Daoy (cell line): ENCODE results near the gene CFAP58. TPM values are rescaled to one million over a fixed set of nuclear protein-coding genes. Genes with fewer than 3 reads are reported as not detected.
A peak's percentile ranks its signal among the peaks of the same experiment; 100 is the strongest.
"Not testable (repeated sequence)": the region's sequence is repeated elsewhere in the genome, so short reads cannot be mapped to it uniquely, and the experiment has no call there.

Experiments
- DNase-seq: peaks from one replicate; pipeline ENCODE4 v3.0.0-alpha.2; 2015; ENCODE audit warnings: low read depth
- total RNA-seq: library from RNA; depleted of rRNA; stranded (reverse); fragments of >200 nt; shearing (Covaris generic); gene quantifications from 2 replicates; pipeline ENCODE4 v1.2.3, GENCODE V29; 2014

CFAP58 gene
- total RNA-seq, 1 experiment from 2014 or later, result 0.06 TPM

GRCh38 chr10:104433669-104434068, 80.0 kb downstream of the CFAP58 start:
- DNase-seq, result no peak

- no peak for DNase-seq
Observed at GRCh38 chr10:104434601-104435000, 81.0 kb downstream of the CFAP58 start.

GRCh38 chr10:104435822-104436221, 82.2 kb downstream of the CFAP58 start:
- DNase-seq, result peak; percentile 7

DNA sequence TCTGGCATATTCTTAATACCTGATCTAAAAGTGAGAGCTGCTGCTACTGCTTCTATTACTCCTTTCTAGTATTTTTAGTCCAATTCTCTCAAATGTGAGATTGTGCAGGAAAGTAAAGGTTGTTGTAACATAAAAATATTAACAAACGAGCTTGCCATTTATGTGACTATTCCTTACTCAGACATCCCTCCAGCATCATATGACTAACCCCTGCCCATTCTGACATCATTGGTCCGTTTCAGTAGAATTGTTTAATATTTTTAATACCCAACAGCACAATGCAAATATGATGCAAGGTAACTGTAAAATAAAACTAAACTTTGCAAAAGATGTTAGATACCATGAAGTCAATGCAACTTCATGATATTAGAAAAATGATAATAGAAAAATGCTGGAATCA, 83.6 kb downstream of the CFAP58 start:
- DNase-seq, result no peak

DNA sequence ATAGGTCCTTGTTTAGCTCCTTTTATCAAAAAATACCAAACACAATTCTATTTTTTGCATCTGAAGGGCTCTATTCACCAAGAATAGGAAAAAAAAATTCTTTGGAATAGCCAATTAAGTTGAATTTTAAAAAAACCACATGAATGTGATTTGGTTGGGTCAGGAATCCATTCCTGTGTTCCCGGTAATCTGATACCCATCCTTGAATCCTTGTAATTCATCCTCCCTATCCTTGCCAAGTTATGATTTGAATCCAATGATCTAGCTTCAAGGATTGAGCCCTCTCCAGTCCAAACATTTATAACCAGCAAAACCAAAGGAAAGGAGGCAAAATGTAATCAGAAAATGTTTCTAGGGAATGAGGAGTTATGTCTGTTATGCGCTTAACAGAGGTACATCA, 86.6 kb downstream of the CFAP58 start:
- DNase-seq, result no peak

- DNase-seq, result peak; percentile 30
Observed at GRCh38 chr10:104441329-104442000, 87.8 kb downstream of the CFAP58 start.

GRCh38 chr10:104445359-104445758, 91.7 kb downstream of the CFAP58 start:
- peak; percentile 47 for DNase-seq

- DNase-seq, result no peak
Observed at GRCh38 chr10:104446151-104446550, 92.5 kb downstream of the CFAP58 start.

- no peak for DNase-seq
Observed at GRCh38 chr10:104447331-104447730, 93.7 kb downstream of the CFAP58 start.

DNA sequence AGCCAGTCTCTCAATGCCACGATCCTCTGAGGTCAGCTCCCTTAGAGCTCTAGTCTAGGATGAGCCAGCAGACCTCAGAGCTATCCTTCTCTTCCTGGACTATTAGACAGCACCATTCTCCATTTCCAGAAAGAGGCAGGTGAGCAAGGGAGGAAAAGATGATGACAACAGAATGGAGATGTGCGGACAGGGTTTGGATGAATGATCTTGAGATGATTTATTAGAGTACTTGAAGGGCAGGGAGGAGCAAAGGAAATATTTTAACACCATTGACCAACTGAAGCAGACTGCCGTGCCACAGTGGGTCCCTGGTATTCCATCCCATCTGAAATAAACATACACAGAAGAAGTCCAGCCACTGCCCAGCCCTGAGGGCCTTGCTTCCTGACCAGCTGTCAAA, 94.3 kb downstream of the CFAP58 start:
- no peak for DNase-seq

GRCh38 chr10:104449391-104449790, 95.8 kb downstream of the CFAP58 start:
- DNase-seq, result no peak

DNA sequence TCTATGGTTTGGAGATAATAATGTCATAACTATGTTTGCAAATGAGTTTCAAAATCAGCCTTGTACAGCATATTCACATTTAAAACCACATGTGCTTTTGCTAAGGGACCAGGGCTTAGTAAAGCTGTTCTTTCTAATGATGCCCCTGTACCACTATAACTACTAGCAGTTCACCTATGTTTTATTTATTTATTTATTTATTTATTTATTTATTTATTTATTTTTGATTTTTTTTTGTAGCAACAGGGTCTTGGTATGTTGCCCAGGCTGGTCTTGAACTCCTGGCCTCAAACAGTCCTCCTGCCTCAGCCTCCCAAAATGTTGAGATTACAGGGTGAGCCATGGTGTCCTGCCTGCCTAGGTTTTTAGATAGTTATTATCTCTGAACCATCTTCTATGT, 96.9 kb downstream of the CFAP58 start:
- no peak for DNase-seq

GRCh38 chr10:104450954-104451353, 97.3 kb downstream of the CFAP58 start:
- no peak for DNase-seq

DNA sequence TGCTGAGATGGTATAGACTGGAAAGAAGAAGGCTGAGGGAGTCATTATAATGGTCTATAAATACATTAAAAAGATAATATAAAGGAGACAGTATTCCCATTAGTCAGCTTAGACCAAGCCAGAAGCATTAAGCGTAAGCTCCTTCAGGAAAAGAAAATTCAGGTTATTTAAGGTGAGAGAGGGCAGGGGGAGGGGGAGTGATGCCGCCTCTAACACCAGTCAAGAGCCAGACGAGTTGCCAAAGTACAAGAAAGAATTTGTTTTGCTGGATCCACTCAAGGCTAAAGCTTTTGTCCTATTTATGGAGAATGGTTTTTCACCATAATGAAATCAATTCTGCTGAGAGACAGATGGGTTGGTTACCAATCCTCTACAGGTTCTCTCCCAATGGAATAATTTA, 99.3 kb downstream of the CFAP58 start:
- DNase-seq, result no peak

DNA sequence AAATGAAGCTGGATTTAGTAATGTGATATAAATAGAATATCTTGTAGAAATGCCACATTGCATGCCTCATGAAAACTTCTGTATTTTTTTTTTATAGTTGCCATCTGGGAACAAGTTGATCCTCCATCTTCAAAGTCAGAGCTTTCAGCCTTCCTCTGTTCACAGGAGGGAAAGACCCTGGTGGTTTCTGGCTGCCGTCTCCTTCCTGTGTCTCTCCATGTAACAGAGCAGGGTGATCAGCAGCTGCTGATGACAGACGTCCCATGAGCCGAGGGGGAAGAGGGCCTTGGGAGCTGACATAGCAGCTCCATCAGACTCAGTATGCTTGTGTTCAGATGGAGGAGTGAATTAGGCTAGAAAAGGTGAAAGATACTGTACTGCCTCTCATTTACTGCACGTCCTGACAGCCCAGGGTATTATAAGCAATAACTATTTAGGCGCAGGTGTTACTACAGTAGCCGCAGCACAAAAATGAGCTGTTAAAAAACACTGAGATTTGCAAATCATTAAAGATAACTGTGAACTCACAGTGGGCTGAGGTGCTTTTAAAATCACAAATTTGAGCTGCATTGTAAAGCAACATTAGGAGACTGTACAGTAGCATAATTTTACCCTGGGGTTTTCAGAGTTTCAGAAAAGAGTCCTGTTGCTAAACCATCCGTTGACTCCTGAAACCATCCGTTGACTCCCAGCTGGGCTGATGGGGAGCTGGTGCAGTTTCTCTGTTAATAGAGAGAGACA, 103.3 kb downstream of the CFAP58 start:
- DNase-seq, result no peak

DNA sequence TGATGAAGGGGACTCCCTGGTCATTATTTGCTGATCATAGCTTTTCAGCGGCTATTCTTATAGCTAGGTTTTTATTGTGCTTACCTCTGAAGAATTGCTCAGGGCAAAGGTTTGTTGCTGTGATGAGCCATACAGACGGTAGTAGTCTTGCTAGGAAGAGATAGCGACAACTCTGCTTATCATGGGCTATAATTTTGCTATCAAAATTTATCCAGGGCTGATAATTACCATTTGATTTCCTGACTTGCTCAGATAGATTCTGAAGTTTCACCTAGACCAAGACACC, 103.9 kb downstream of the CFAP58 start:
- DNase-seq, result no peak

DNA sequence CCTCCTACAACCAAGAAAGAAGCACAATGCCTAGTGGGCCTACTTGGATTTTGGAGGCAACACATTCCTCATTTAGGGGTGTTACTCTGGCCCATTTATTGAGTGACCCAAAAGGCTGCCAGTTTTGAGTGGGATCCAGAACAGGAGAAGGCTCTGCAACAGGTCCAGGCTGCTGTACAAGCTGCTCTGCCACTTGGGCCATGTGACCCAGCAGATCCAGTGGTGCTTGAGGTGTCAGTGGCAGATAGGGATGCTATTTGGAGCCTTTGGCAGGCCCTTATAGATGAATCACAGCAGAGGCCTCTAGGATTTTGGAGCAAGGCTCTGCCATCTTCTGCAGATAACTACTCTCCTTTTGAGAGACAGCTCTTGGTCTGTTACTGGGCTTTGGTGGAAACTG, 111.9 kb downstream of the CFAP58 start:
- DNase-seq, result not testable (repeated sequence)

DNA sequence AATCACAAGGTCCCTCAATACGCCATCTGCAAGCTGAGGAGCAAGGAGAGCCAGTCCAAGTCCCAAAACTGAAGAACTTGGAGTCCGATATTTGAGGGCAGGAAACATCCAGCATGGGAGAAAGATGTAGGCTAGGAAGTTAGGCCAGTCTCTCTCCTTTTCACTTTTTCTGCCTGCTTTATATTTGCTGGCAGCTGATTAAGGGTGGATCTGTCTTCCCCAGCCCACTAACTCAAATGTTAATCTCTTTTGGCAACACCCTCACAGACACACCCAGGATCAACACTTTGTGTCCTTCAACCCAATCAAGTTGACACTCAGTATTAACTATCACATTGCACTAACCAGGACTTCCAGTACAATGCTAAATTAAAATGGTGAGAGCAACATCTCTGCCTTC, 115.2 kb downstream of the CFAP58 start:
- not testable (repeated sequence) for DNase-seq

- no peak for DNase-seq
Observed at GRCh38 chr10:104472505-104472904, 118.9 kb downstream of the CFAP58 start.

- DNase-seq, result no peak
Observed at GRCh38 chr10:104472957-104473745, 119.5 kb downstream of the CFAP58 start.

DNA sequence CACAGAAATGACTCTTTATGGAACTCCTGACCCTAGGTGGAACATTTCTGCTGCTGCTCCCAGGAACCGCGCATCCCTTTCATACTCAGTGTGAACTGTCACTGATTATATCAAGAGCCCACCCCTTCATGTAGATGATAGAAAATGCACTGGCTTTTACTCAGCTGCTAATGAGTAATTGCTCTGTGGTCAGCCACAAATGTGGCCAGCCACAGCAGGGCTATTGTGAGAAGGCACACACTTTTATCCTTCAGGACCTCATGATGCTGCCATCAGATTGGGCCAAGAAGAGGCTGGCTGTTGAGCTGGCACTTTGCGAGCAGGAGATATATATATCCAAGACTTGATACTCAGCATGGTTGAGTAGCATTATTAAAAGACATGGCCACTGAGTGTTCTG, 124.7 kb downstream of the CFAP58 start:
- no peak for DNase-seq

GRCh38 chr10:104479906-104480593, 126.4 kb downstream of the CFAP58 start:
- peak; percentile 8 for DNase-seq
